Measurements from ENCODE around the gene OTOP2.

GRCh38 chr17:74936470-74936799, 12.4 kb downstream of the OTOP2 start:
- no peak for TF ChIP-seq SP1 (IDR thresholded peaks at IDR 0.05; ENCODE audit: low read depth, low read length)
- TF ChIP-seq SIN3A (IDR thresholded peaks at IDR 0.05; ENCODE audit: low read depth, low read length): no peak
- TF ChIP-seq, protein P1, sequence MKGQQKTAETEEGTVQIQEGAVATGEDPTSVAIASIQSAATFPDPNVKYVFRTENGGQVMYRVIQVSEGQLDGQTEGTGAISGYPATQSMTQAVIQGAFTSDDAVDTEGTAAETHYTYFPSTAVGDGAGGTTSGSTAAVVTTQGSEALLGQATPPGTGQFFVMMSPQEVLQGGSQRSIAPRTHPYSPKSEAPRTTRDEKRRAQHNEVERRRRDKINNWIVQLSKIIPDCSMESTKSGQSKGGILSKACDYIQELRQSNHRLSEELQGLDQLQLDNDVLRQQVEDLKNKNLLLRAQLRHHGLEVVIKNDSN (IDR thresholded peaks at IDR 0.05; ENCODE audit: borderline replicate concordance, extremely low read length, insufficient read depth, low read depth, low read length): no peak
- TF ChIP-seq ASH2L (IDR thresholded peaks at IDR 0.05; ENCODE audit: borderline replicate concordance, low read depth): no peak
- no peak for TF ChIP-seq JUND (IDR thresholded peaks at IDR 0.05; ENCODE audit: low read depth, low read length)
- TF ChIP-seq EP300 (IDR thresholded peaks at IDR 0.05; ENCODE audit: borderline replicate concordance in 1 of 2, control insufficient read depth in 1 of 2, low read depth in 2 of 2, low read length in 2 of 2): no peak
- no peak for TF ChIP-seq TARDBP (IDR thresholded peaks at IDR 0.05; ENCODE audit: borderline replicate concordance)

All from GM12878 (cell line).